Spleen (tissue), 11 donors: Measurements from ENCODE around the gene HCRT. TPM values are rescaled to one million over a fixed set of nuclear protein-coding genes. Genes with fewer than 3 reads are reported as not detected.
"Not testable (repeated sequence)": the region's sequence is repeated elsewhere in the genome, so short reads cannot be mapped to it uniquely, and the experiment has no call there.

ENCODE experiments used
- DNase-seq: peaks from one replicate; pipeline ENCODE4 v3.0.0-alpha.2; 2020
- H3K27ac ChIP-seq, 8 donors: fragments of 200-600 bp; sonication (generic) in 7 of 8; 1 replicate in 4 of 8; 2 replicates in 4 of 8; pipeline versions ENCODE4 v1.5.0 to v1.8.0; 2016 to 2021; ENCODE audit warnings: inconsistent platforms in 4 of 8, mild to moderate bottlenecking in 4 of 8, moderate library complexity in 1 of 8
- H3K27me3 ChIP-seq, 7 donors: fragments of 200-600 bp; sonication (generic) in 6 of 7; replicated peaks in 1 of 7; 1 replicate in 4 of 7; 2 replicates in 3 of 7; pipeline versions ENCODE4 v1.5.0 to v1.8.0; 2016 to 2021; ENCODE audit warnings: inconsistent platforms in 3 of 7, mild to moderate bottlenecking in 1 of 7
- H3K36me3 ChIP-seq, 6 donors: fragments of 200-600 bp; sonication (generic) in 5 of 6; 1 replicate in 4 of 6; 2 replicates in 2 of 6; pipeline versions ENCODE4 v1.5.0 to v1.8.0; 2016 to 2021; ENCODE audit warnings: inconsistent platforms in 2 of 6
- H3K4me1 ChIP-seq, 6 donors: fragments of 200-600 bp; sonication (generic) in 5 of 6; 1 replicate in 3 of 6; 2 replicates in 3 of 6; pipeline versions ENCODE4 v1.5.0 to v1.8.0; 2016 to 2021; ENCODE audit warnings: inconsistent platforms in 3 of 6
- H3K4me3 ChIP-seq, 8 donors: fragments of 200-600 bp; sonication (generic) in 7 of 8; 1 replicate in 4 of 8; 2 replicates in 4 of 8; pipeline versions ENCODE4 v1.5.0 to v1.8.0; 2016 to 2021; ENCODE audit warnings: inconsistent platforms in 4 of 8, mild to moderate bottlenecking in 4 of 8, moderate library complexity in 2 of 8
- H3K9me3 ChIP-seq, 8 donors: fragments of 200-600 bp; sonication (generic) in 7 of 8; 1 replicate in 4 of 8; 2 replicates in 4 of 8; pipeline versions ENCODE4 v1.5.0 to v1.8.0; 2016 to 2021; ENCODE audit warnings: inconsistent platforms in 4 of 8
- CTCF ChIP-seq, 11 experiments: fragments of 200-600 bp in 7 of 11; fragments of 450-650 bp in 4 of 11; sonication (generic) in 4 of 11; IDR thresholded peaks in 8 of 11; conservative IDR thresholded peaks in 3 of 11; 1 replicate in 7 of 11; 2 replicates in 4 of 11; pipeline versions ENCODE4 v1.4.0 to v1.8.0; 2016 to 2021; ENCODE audit warnings: antibody characterized with exemption in 11 of 11, inconsistent platforms in 4 of 11, mild to moderate bottlenecking in 1 of 11
- POLR2A ChIP-seq, 3 donors: fragments of 450-650 bp; IDR thresholded peaks; one replicate each; pipeline ENCODE4 v1.5.1; 2017; ENCODE audit warnings: antibody characterized with exemption in 3 of 3, mild to moderate bottlenecking in 1 of 3
- POLR2AphosphoS5 ChIP-seq, 3 donors: sonication (generic); formaldehyde crosslinking; IDR thresholded peaks; one replicate each; pipeline ENCODE4 v1.5.1; 2017; ENCODE audit warnings: antibody characterized with exemption in 3 of 3
- WGBS, 5 donors: extraction: QIAGEN DNeasy Blood & Tissue Kit in 3 of 5; methylation state at CpG; one replicate each; pipeline versions ENCODE4 v1.1.5 to v1.1.7; 2013 to 2018; 5-methylcytosine and 5-hydroxymethylcytosine counted together
- intact Hi-C: fragments of 100-400 bp; cut with DNase I; formaldehyde crosslinking; loops from one replicate; pipeline ENCODE4 v1.15.0; 2023; ENCODE audit warnings: low total_unique reads
- polyA plus RNA-seq, 3 donors: library from polyadenylated mRNA; stranded (reverse); fragments of 200-250 nt; gene quantifications; one replicate each; pipeline ENCODE4 v1.2.1, GENCODE V29; 2013
- total RNA-seq, 7 donors: library from RNA; depleted of rRNA in 3 of 7; stranded (reverse); fragments of >200 nt in 3 of 7; fragmentation: NEBNext Ultra II Directional in 4 of 7; extraction: Animal tissue kit (Norgen Biotek cat#: 25700) in 4 of 7; gene quantifications; one replicate each; pipeline versions ENCODE4 v1.1.0 to v1.2.1, GENCODE V29; 2016 to 2021
- donor health status: healthy with polysubstance abuse.
- donor health status: DM: no; HTN: no; CAD: no; lungs with moderate emphysema.
- donor health status: DM: no; HTN: no; CAD: no.
- donor health status: Bipolar disorder and iron deficiency.
- donor health status: healthy.
- donor health status: DM: no; HTN: no; CAD: no.
- donor health status: DM: yes; HTN: yes; CAD: no.

HCRT gene
- total and polyA plus RNA-seq, 10 donors: not detected

DNA sequence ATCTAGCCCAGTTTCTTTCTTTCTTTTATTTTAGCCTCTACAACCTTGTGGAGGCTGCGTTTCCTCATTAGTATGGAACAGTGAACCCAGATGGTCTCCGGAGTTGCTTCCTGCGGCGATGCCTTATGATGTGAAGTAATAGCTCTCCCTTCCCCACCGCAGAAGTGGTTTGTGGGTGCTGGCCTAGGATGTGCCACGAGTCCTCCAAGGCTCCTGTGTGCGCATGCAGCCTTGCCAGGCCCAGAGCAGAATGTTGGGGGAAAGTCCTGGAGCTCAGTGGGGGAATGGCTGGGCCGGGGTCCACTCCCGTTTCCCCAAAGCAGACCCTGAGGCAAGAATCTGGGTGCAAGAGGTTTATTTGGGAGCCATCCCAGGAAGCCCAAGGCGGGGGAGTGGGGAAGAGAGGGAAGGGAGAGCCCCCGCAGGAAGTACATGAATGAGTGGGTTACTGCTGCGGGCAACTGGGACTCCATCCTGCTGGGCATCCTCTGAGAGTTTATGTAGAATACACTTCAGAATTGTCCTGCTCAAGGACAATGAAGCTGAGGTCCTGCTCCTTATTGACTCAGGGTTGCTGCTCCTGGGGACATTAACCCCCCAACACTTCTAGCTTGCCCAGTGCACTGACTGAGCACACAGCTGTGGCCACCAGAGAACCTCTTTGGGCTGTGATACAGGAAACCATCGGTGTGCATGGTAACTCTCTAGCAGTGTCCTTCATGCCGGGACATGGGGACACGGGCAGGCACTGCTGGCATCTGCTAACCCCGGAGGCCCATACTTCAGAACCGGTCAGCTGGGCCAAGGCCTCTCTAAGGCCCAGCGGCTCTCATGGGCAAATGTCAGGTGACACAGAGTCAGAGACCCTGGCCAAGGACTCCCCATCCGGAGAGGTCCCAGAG lies 3.7 kb upstream of the HCRT start:
- Histone ChIP-seq H3K4me3 (no peak overlapping the region), H3K27ac (peak overlapping the region in 3 of 8 donors; percentile 28 to 66 (median 28)), H3K9me3 (no peaks in the 10 kb centered on the region), H3K36me3 (peaks cover 0 to 36% (median 8%) of the 10 kb centered on the region in 6 donors), H3K4me1 (peaks cover 24 to 72% (median 47%) of the 10 kb centered on the region in 6 donors), H3K27me3 (no peaks in the 10 kb centered on the region)
- peak in 2 of 3 donors; percentile 11 to 54 for TF ChIP-seq POLR2AphosphoS5 (IDR thresholded peaks at IDR 0.05)
- no peak for TF ChIP-seq CTCF (IDR thresholded peaks at IDR 0.05 in 8 of 11, conservative IDR thresholded peaks at IDR 0.05 in 3 of 11)
- DNase-seq: no peak
- intact Hi-C loops: loop anchor here (10.0 kb wide), 1 partner anchor 74 kb away; the partner anchor contains the start of gene DHX58
- 55 to 73% (median 61%) methylated on average over 18 to 19 of the region's 19 CpGs for WGBS, 5 donors

DNA sequence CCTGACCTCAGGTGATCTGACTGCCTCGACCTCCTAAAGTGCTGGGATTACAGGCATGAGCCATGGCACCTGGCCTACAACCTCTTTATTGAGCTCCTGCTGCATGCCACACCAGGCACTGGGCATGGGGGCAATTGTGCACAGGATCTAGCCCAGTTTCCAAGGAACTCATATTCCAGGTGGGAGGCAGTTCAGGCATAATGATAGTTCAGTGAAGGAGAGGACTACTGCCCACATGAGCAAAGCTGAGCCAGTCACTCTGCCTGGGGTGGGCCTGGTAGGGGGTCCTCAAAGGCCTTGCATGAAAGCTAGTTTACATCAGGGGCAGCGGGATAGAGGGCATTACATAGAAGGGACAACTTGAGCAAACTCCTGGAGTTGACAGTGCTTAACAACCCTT lies 2.6 kb upstream of the HCRT start:
- TF ChIP-seq POLR2AphosphoS5 (IDR thresholded peaks at IDR 0.05) (no peak), POLR2A (IDR thresholded peaks at IDR 0.05) (no peak), CTCF (IDR thresholded peaks at IDR 0.05 in 8 of 11, conservative IDR thresholded peaks at IDR 0.05 in 3 of 11) (no peak)
- Histone ChIP-seq H3K4me1 (peaks cover 19 to 72% (median 48%) of the 10 kb centered on the region in 6 donors), H3K27ac (no peak overlapping the region), H3K36me3 (peaks cover 0 to 36% (median 8%) of the 10 kb centered on the region in 6 donors), H3K4me3 (no peak overlapping the region), H3K27me3 (no peaks in the 10 kb centered on the region), H3K9me3 (no peaks in the 10 kb centered on the region)
- WGBS, 5 donors: 68 to 96% (median 82%) methylated on average over 2 of the region's 2 CpGs
- DNase-seq: no peak
- intact Hi-C loops: loop anchor here (10.0 kb wide), 1 partner anchor 73 kb away; the partner anchor contains the start of gene DHX58

DNA sequence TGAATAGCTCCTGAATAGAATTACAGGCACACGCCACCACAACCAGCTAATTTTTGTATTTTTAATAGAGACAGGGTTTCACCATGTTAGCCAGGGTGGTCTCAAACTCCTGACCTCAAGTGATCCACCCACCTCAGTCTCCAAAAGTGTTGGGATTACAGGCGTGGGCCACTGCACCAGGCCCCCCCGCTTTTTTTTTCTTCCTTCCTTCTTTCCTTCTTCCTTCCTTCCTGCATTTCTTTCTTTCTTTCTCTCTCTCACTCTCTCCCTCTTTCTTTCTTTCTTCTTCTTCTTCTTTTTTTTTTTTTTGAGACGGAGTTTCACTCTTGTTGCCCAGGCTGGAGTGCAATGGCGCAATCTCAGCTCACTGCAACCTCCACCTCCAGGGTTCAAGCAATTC lies 939 bp upstream of the HCRT start:
- not testable (repeated sequence) for H3K4me3 ChIP-seq, H3K27ac ChIP-seq, H3K9me3 ChIP-seq, DNase-seq
- H3K36me3 ChIP-seq: peaks cover 0 to 19% (median 4%) of the 10 kb centered on the region in 6 donors
- intact Hi-C loops: loop anchor here (10.0 kb wide), 1 partner anchor 71 kb away; the partner anchor contains the start of gene DHX58
- H3K27me3 ChIP-seq: peaks cover 0 to 12% (median 0%) of the 10 kb centered on the region in 7 donors
- peaks cover 17 to 76% (median 48%) of the 10 kb centered on the region in 6 donors for H3K4me1 ChIP-seq
- WGBS, 5 donors: 58 to 92% (median 73%) methylated on average over 5 of the region's 5 CpGs

DNA sequence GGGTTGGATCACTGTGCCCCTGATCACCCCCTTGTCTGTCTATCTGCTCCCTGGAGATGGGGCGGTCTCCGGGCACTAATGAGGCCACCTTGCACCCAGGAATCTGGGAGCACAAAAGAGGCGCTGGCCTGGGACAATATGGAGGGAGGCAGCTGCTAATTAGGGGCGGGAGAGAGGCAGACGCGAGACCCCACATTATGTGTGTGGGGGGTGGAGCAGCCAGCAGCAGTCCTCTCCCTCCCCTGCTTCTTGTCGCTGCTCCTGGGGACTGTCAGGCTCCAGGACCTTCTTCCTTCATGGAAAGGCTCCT lies 324 bp upstream of the HCRT start:
- WGBS, 5 donors: 82 to 96% (median 92%) methylated on average over 7 of the region's 7 CpGs
- peaks cover 0 to 13% (median under 1%) of the 10 kb centered on the region in 6 donors for H3K36me3 ChIP-seq
- H3K4me3 ChIP-seq: no peak overlapping the region
- TF ChIP-seq POLR2AphosphoS5 (IDR thresholded peaks at IDR 0.05) (no peak), CTCF (IDR thresholded peaks at IDR 0.05 in 8 of 11, conservative IDR thresholded peaks at IDR 0.05 in 3 of 11) (no peak), POLR2A (IDR thresholded peaks at IDR 0.05) (no peak)
- DNase-seq: no peak
- no peak overlapping the region for H3K27ac ChIP-seq
- peaks cover 0 to 19% (median 5%) of the 10 kb centered on the region in 7 donors for H3K27me3 ChIP-seq
- intact Hi-C loops: loop anchor here (10.0 kb wide), 1 partner anchor 71 kb away; the partner anchor contains the start of gene DHX58
- peaks cover 24 to 83% (median 53%) of the 10 kb centered on the region in 6 donors for H3K4me1 ChIP-seq
- H3K9me3 ChIP-seq: no peaks in the 10 kb centered on the region
